ENCODE data around the gene IGF2BP3.

DNA sequence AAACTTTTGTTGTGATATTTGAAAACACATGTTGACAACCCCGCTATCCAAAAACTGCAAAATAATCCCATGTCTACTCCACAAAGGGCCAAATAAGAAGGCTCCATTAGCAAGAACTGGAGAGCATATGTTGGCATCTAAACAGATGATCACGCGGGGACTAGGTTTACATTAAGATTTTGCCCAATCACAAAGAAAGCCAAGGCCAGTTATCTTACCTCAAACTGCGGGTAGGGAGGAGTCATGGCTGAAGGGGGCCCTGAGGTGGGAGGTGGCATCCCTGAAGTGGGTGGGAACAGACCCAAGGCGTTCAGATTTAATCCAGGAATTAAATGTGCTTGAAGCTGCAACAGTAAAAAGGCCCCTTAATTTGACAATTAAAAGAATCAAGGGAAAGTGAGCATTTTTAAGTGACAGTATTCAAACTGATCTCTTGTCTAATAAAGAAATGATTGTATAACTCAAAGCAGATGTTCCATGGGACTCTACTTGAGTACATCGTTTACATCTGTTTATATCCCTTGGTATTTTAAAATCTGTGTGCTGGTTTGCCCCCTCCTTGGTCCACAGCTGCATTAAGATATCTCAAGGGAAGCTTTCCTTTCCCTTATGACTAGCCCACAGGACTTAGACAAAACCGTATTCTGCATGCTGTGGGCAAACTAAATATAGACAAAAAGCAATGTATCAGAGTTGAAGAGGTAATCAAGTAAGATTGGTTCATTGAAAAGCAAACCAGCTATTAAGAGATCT is 128.3 kb downstream of the IGF2BP3 start:
- TF ChIP-seq, protein P1, sequence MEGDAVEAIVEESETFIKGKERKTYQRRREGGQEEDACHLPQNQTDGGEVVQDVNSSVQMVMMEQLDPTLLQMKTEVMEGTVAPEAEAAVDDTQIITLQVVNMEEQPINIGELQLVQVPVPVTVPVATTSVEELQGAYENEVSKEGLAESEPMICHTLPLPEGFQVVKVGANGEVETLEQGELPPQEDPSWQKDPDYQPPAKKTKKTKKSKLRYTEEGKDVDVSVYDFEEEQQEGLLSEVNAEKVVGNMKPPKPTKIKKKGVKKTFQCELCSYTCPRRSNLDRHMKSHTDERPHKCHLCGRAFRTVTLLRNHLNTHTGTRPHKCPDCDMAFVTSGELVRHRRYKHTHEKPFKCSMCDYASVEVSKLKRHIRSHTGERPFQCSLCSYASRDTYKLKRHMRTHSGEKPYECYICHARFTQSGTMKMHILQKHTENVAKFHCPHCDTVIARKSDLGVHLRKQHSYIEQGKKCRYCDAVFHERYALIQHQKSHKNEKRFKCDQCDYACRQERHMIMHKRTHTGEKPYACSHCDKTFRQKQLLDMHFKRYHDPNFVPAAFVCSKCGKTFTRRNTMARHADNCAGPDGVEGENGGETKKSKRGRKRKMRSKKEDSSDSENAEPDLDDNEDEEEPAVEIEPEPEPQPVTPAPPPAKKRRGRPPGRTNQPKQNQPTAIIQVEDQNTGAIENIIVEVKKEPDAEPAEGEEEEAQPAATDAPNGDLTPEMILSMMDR (IDR thresholded peaks at IDR 0.05) = no peak
- no peak for TF ChIP-seq POLR2A (IDR thresholded peaks at IDR 0.05)
